ENCODE results near the gene RYR3.

RYR3 gene

GRCh38 chr15:33882921-33883320 is 572.2 kb downstream of the RYR3 start:
- DNase-seq (ENCODE audit: low spot score): no peak

DNA sequence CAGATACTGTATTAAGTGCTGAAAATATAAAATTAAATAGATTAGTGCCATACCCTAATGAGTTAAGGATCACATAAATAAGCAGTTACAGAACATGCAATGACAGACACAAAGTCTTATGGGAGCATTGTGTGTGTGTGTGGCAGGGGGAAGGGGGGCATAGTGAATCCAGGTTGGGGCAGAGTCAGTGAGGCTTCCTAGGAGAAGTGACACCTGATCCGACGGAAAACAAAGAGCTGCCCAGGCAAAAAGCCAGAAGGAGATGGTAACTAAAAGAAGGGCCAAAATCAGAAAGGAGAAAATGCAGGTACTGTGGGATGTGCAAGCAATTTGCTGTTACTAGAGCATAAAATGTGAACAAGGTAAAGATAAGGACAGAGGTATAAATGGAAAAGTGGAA is 577.4 kb downstream of the RYR3 start:
- no peak for DNase-seq (ENCODE audit: low spot score)

DNA sequence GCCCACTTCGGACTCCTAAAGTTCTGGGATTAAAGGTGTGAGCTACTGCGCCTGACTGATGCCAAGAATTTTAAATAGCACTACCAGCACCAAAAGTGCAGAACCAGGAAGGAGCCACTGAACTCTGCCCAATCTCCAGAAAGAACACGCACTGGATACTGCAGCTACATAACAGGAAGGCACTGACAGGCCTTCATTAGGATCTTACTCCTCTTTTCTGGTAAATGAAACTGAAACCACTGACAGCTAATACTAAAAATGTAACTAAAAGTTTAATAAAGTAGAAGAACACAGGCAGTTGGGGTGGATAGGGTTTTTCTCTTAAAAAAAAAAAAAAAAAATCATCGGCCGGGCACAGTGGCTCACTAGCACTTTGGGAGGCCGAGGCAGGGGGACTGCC is 583.4 kb downstream of the RYR3 start:
- no peak for DNase-seq (ENCODE audit: low spot score)

DNA sequence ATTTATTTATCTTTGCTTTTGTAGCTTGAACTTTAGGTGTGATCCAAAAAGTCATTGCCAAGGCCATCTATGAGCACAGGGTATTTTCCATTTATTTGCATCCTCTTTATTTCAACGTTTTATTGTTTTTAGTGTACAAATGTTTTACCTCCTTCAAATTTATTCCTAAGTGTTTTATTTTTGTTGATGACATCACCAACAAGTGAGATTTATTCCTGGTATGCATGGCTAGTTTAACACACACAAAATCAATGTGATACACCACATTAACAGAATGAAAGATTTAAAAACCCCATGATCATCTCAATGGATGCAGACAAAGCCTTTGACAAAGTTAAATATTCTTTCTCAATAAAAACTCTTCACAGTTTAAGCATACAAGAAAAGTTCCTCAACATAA is 591.3 kb downstream of the RYR3 start:
- DNase-seq (ENCODE audit: low spot score): no peak

- no peak for DNase-seq (ENCODE audit: low spot score)
Measured at GRCh38 chr15:33903661-33904060, 592.9 kb downstream of the RYR3 start.

DNA sequence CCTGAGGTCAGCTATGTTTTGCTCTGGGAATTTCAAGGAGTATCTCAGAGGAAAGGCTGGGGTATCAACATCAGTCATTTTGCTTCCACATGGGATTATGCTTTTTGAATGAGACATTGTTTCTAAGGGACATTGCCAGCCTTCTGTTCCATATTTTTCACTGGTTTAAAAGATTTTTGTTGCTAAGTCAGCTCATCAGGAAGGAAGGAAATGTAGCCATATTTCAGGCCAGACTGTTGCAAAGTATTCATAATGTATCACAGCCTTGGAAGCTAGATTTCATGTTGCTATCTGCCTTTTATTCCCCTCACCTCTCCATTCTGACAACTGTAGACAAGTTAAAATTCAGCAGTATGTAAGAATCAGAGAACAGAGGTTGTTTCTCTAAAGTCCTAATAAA is 596.6 kb downstream of the RYR3 start:
- no peak for DNase-seq (ENCODE audit: low spot score)

- peak; percentile 30 for DNase-seq (ENCODE audit: low spot score)
Measured at GRCh38 chr15:33908406-33908805, 597.6 kb downstream of the RYR3 start.

DNA sequence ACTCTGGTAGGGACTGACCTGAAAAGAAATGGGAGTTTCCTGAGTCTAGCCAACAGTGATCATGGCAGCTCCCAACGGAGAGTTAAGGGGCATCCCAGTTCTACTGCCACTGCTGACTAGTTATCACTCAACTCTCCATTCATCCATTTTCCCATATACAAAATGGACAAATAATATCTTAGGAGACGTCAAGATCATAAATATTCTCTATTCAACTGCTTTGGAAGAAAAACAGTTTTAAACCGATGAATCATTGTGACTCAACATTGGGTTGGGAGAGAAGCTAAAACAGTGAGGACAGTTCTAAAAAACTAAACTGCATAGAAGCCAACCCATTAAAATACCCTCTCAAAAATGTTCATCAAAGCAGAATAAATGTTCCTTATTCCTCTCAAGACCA is 600.0 kb downstream of the RYR3 start:
- peak; percentile 47 for DNase-seq (ENCODE audit: low spot score)

- no peak for DNase-seq (ENCODE audit: low spot score)
Measured at GRCh38 chr15:33912326-33912725, 601.6 kb downstream of the RYR3 start.

GRCh38 chr15:33913459-33913858 is 602.7 kb downstream of the RYR3 start:
- DNase-seq (ENCODE audit: low spot score): no peak
